ENCODE measurements around the gene NIPAL3. TPM values are rescaled to one million over a fixed set of nuclear protein-coding genes. Genes with fewer than 3 reads are reported as not detected.
A peak's percentile ranks its signal among the peaks of the same experiment; 100 is the strongest.

The NIPAL3 gene
- total RNA-seq, 1 experiment from 2014 or later = 7.7 TPM

- no peak overlapping the region for H2BK20ac ChIP-seq (ENCODE audit: low read depth, low read length, poor library complexity, severe bottlenecking)
- H3K36me3 Mint-ChIP-seq (ENCODE audit: insufficient read depth in 1 of 3, low read depth in 3 of 3) = peaks cover 0 to 20% (median 11%) of the 10 kb centered on the region in 3 experiments; a peak in 4 of 7 replicates
Measured at GRCh38 chr1:24386241-24386640, 29.4 kb upstream of the NIPAL3 start.

More at GRCh38 chr1:24386241-24386640, 29.4 kb upstream of the NIPAL3 start:
- no peaks in the 10 kb centered on the region for H4K20me1 ChIP-seq (ENCODE audit: control insufficient read depth, insufficient read depth, insufficient read length)
- H3K14ac ChIP-seq (ENCODE audit: insufficient read depth, low read length) = no peak overlapping the region
- no peaks in the 10 kb centered on the region for H3K9me3 Mint-ChIP-seq
- H3K4me3 Mint-ChIP-seq = no peak overlapping the region
- H2AK5ac ChIP-seq (ENCODE audit: insufficient read length, low read length) = no peak overlapping the region
- no peaks in the 10 kb centered on the region for H3K23me2 ChIP-seq (ENCODE audit: insufficient read length, low read depth, low read length, poor library complexity, severe bottlenecking)
- H3K27ac Mint-ChIP-seq = peak overlapping the region in 1 of 3 experiments; percentile 41; a peak in 1 of 7 replicates
- no CpG with 5 or more reads among the region's 9 CpGs for WGBS (ENCODE audit: extremely low coverage, insufficient read length, low lambda C conversion rate)
- no peak overlapping the region for H3K27ac ChIP-seq (ENCODE audit: insufficient read length, low read depth, low read length)
- H2AFZ ChIP-seq (ENCODE audit: low read length) = no peak overlapping the region
- H3K18ac ChIP-seq (ENCODE audit: insufficient read length, low read depth, low read length) = no peak overlapping the region
- no peaks in the 10 kb centered on the region for H3K27me3 Mint-ChIP-seq (ENCODE audit: low read depth)
- no peaks in the 10 kb centered on the region for H3K79me1 ChIP-seq (ENCODE audit: insufficient read depth, low read depth, low read length, poor library complexity, severe bottlenecking)
- no peaks in the 10 kb centered on the region for H3K9me3 ChIP-seq (ENCODE audit: control insufficient read depth, low read depth, low read length)
- no peak for DNase-seq
- no peak overlapping the region for H3K4me2 ChIP-seq (ENCODE audit: insufficient read depth, insufficient read length, low read length)
- H2BK15ac ChIP-seq (ENCODE audit: low read depth, low read length) = no peak overlapping the region
- no peak for TF ChIP-seq CTCF (conservative IDR thresholded peaks at IDR 0.05)
- H4K5ac ChIP-seq (ENCODE audit: insufficient read length, low read depth, low read length) = no peak overlapping the region
- H2BK5ac ChIP-seq (ENCODE audit: insufficient read length, low read length) = no peak overlapping the region
- no peaks in the 10 kb centered on the region for H3K27me3 ChIP-seq (ENCODE audit: insufficient read depth, low read length)
- no peak overlapping the region for H4K8ac ChIP-seq (replicated peaks; ENCODE audit: insufficient read length, low read depth, low read length)
- no peak overlapping the region for H3K4ac ChIP-seq (ENCODE audit: low read depth, low read length)
- no peaks in the 10 kb centered on the region for H3K4me1 ChIP-seq (ENCODE audit: insufficient read depth, low read length)
- no peak overlapping the region for H3K56ac ChIP-seq (ENCODE audit: insufficient read length, low read depth, low read length)
- H2BK12ac ChIP-seq (ENCODE audit: insufficient read length, low read depth, low read length) = no peak overlapping the region
- no peak overlapping the region for H4K91ac ChIP-seq (ENCODE audit: insufficient read length, low read depth, low read length)
- no peak overlapping the region for H3T11ph ChIP-seq (ENCODE audit: low read length)
- no peak overlapping the region for H2BK120ac ChIP-seq (ENCODE audit: low read depth, low read length, poor library complexity, severe bottlenecking)
- H3K23ac ChIP-seq (ENCODE audit: insufficient read length, low read depth, low read length) = no peak overlapping the region
- peaks cover 0 to 8% of the 10 kb centered on the region in 2 experiments; a peak in 3 of 4 replicates for H3K4me1 Mint-ChIP-seq
- no peak overlapping the region for H3K9ac ChIP-seq (ENCODE audit: extremely low read depth, insufficient read length, low read length)
- no peaks in the 10 kb centered on the region for H3K79me2 ChIP-seq (ENCODE audit: insufficient read depth, low read length)

Measured in H9 (cell line).